Measurements from ENCODE around the gene TKTL2.

Gene TKTL2, protein sequence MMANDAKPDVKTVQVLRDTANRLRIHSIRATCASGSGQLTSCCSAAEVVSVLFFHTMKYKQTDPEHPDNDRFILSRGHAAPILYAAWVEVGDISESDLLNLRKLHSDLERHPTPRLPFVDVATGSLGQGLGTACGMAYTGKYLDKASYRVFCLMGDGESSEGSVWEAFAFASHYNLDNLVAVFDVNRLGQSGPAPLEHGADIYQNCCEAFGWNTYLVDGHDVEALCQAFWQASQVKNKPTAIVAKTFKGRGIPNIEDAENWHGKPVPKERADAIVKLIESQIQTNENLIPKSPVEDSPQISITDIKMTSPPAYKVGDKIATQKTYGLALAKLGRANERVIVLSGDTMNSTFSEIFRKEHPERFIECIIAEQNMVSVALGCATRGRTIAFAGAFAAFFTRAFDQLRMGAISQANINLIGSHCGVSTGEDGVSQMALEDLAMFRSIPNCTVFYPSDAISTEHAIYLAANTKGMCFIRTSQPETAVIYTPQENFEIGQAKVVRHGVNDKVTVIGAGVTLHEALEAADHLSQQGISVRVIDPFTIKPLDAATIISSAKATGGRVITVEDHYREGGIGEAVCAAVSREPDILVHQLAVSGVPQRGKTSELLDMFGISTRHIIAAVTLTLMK

DNA sequence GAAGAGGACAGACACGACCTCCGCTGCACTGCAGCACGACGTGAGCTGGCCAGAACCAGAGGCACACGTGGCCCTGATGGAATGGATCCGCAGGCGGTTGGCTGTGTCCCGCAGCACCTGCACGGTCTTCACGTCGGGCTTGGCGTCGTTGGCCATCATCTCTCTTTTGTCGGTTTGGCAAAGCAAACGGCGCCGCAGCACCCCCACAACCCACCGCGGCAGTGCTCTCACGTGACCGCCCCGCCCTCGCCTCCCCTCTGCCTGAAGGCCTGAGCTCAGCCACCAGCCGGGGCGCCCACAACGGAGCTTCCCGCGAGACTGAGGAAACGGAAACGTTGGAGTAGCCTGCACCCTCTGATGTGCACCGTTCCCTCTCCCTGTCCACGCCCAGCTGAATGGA is at the start of gene TKTL2:
TSS of gene TKTL2 (minus strand) at position 179 of the 400 bp plus-strand sequence. CDS start at position 159, 20 bp downstream.
- no peak for DNase-seq

DNA sequence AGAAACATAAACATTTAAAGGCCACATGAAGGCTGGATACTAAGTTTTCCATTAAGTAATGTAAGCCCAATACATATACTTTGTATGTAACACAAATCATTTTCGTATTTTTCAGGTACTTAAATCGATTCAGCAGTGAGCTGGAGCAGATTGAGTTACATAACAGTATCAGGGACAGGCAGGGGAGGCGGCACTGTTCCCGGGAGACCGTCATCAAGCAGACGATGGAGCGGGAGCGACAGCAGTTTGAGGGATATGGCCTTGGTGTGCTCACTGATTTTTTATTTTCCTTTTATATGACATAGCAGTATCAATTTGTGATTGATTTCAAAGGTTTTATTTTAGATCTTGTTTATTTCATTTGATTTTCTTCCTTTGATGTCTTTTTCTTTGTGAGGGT is 41.6 kb upstream of the TKTL2 start:
- no peak for DNase-seq

DNA sequence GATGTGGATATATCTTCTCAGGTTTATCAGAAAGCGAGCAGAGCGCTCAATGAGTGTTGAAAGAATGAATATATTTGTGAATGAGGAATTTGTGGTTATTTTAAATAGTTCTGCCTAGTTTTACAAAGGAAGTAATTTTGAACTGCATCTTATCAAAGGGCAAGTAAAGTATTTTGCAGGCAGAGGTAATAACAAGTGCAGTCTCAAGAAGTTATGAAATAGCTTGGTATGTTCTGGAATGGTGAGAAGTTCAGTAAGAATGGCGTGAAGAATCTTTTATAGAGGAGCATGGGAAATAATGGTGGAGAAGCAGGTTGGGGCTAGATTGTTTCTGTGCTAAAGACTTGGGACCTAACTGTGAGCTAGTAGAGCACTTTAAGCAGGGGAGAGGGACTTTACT is 31.8 kb upstream of the TKTL2 start:
- no peak for DNase-seq

DNA sequence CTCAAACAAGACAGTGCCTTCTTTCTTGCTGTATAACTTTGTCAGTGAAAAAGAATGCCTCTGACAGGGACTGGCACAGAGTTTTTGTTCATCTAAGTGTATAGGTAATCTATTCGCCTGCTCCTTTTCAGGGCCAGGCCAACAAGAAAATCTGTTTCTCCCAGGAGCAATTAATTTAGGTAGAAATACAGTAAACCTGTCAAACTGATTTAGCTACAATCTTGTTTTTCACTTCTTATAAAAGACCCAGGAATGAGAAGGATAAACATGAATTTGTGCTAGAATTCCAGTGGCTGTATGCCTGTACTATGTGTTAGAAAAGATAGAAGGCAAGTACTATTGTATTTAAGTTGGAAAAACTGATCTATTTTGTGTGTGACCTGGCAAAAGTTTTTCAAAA is 27.0 kb upstream of the TKTL2 start:
- DNase-seq, result no peak

DNA sequence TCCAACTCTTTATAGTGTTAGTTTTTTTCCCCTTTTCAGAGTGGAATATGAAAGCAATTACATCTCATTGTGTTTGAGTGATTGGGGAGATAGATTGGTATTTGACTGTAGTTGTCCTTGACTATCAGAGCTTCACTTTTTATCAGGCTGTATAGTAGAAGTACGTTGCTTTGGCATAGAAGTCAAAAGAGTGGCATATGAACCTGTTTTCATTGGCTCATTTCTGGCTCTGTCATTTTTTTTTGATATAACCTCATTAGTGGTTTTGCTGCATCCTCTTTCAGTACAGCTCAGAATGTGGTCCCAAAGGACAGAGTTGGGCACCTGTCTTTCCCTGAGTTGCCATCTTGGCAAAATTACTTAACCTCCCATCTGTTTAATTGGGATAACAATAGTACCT is 22.3 kb upstream of the TKTL2 start:
- no peak for DNase-seq

DNA sequence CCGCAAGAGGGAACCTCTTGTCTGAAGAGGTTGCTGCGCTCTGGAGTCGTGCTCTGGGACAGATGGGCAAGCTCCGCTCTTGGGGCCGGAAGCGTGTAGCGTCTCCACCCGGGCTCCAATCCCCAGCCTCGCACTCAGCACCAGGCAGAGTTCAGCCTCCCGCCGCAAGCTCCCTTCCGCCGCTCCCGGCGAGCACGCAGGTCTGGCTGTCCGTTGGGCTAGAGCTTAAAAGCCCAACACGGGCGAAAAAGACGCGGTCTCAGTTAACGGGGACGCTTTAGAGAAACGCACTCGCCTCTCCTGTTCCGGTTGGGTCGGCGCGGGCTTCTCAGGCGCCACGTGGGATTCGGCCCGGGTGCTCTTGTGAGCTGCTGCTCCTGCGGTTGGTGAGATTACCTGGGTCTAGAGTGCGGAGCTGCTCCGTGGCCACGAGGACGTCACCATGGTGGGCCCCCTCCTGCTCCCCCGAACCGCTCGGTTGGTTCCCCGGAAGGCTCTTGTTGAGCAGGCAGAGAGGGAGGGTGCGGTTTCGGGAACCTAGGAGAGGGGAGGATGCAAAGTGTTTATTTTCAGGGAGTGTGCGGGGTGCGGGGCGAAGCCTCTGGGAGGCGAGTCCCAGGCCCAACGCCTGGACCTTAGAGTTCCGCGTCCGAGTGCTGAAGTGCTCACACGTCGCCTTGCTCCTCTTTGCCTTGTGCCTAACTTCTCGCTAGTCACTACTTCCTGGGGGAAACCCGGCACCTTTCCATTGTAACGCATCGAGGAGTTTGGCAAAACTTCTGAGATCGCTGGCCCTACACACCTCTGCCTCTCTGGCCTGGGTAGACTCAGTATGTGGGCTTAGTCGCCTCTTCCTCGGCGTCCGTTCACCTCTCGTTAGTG is 21.0 kb upstream of the TKTL2 start, which contains the start of gene TMA16:
TSS of gene TMA16 (plus strand) at position 331 of the 882 bp plus-strand sequence. CDS start at position 443, 112 bp downstream.
- peak; percentile 86 for DNase-seq

DNA sequence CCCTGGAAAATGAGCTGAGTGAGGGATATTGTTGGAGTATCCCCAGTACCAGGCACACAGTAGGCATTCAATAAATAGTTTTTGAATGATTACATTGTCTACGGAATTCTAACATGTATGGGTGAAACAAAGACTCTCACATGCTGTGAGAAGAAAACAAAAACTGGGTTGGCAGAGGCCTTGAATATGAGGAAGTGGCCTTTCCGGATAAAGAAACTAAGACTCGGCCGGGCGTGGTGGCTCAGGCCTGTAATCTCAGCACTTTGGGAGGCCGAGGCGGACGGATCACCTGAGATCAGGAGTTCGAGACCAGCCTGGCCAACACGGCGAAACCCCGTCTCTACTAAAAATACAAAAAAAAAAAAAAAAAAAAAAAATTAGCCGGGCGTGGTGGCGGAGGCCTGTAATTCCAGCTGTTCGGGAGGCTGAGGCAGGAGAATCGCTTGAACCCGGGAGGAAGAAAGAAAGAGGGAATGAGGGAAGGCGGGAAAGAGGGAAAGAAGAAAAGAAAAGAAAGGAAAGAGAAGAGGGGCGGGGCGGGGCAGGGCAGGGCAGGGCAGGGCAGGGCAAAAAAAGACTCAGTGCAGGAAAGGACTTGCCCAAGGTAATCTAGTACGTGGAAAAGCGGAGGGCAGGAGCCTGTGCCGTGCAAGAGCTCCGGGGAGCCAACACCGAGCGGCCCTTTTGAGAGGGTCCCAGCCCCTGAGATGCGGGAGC is 20.2 kb upstream of the TKTL2 start:
- DNase-seq, result peak; percentile 2

DNA sequence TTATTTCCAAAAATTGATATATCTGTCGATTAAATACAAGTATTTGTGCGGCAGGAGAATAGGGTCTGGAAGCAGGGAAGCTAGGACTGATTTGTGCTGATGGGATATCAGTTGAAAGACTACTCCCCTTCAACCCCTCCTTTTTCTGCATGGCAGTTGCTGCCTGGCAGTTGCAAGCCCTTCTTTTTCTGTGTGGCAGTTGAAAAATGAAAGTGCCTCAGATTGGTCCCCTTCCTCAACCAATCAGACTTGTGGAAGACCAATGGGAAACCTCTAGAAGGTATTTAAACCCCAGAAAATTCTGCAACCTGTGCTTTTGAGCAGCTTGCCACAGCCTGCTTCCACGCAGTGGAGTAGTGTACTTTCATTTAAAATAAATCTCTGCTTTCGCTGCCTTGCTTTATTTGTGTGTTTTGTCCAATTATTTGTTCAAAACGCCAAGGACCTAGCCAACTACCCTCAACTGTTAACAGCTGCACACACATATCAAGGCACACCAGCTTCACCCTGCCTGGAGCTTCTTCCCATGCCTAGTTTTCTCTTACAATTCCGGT is 19.5 kb upstream of the TKTL2 start:
- no peak for DNase-seq

DNA sequence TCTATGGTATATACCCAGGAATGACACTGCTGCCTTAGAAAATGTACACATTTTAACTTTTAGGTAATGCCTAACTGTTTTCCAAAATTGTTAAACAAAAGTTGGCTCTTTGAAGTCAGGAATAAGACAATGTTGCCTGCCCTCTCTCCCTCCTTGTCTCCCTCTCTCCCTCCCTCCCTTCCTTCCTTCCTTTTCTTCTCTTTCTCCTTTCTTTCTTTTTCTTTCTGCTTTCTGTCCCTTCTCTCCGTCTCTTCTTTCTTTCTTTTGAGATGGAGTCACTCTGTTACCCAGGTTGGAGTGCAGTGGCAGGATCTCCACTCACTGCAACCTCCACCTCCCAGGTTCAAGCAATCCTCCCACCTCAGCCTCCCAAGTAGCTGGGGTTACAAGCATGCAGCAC is 16.4 kb upstream of the TKTL2 start:
- DNase-seq, result no peak

DNA sequence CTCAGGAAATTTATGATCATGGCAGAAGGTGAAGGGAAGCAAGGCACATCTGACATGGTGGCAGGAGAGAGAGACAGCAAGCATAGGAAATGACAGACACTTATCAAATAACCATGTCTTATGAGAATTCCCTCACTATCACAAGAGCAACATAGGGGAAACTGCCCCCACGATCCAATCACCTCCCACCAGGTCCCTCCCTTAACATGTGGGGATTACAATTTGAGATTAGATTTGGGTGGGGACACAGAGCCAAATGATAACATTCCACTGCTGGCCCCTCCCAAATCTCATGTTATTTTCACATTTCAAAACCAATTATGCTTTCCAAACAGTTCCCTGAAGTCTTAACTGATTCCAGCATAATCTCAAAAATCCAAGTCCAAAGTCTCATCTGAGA is 12.8 kb upstream of the TKTL2 start:
- DNase-seq, result no peak

DNA sequence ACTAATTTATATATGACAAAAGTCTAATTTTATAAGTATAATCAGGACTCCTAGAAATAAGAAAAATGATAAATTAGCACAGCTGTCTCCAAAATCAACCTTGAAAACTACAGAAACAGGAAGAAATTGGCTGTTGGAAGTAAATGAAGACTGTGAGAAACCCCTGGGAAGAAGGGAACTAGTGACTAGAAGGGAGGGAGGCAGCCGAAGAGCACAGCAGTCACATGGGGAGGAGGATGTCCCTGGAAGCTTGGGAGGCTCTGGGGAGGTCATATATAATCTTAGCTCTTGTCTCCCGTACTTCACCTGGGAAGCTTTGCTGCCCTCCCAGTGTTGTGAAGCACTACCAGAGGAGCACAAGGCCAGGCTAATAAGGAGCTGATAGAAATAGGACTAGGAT is 12.0 kb upstream of the TKTL2 start:
- no peak for DNase-seq

DNA sequence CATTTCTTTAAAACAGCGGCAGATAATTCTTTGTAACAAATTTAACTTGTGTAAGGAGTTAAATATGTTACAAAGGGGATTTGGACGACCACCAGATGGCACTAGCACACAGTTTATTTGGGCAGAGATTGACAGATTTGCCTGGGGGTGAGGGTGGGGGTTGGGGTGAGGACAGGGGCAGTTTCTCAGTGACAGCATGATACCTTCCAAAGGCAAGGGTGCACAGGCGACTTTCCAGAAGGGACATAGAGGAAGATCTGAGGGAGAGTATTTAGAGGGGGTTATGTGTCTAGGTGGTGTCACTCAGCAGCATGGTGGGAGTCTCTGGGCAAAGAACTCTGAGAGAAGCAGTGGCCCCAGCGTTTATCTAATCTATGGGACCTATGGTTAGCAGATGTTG is 11.4 kb upstream of the TKTL2 start:
- DNase-seq, result peak; percentile 63

DNA sequence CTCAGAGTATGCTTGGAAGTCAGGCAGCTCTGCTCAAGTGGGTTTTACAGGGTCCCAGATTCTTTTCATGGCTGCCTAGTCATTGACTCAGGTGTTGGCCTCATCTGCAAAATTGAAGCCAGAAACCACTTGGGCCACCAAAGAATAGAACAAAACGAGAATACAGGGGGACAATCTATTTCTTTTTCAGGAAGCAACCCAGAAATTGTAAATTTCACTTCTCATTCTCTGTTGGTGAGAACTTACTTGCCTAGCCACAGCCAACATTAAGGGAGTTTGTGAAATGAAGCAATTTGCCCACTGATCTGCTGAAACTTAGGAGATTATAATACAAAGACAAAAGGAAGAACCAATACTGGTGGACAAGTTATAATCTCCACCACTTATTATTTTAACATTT is 8.6 kb upstream of the TKTL2 start:
- peak; percentile 1 for DNase-seq

DNA sequence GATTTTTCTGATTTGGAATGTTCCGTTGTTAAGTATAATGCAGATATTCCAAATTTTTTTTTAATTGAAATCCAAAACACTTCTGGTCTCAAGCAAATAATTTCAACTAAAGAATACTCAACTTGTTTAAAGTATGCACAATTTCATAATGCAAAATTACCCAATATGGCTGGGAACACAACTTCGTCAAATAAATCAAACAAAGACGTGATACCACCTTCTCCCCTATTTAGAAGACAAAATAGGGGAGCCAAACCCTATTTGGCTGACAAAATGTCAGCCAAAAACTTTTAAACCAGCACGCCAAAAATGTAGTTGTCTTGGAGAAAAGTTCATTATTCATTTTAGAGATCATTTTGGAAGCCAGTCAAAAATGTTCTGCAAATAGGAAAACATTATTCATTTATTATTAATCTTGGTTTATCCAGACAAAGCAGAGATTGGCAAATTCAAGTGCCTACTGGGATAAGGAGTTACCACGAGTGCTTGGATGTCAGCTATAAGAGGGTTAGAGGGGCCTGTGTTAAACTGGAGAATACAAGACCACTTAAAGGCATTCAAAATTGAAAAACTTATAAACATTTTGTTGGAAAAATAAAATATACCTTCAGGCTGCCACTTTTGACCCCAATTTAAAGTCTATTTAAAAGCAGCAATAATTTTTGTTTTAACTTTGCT is 3.3 kb upstream of the TKTL2 start:
- no peak for DNase-seq

DNA sequence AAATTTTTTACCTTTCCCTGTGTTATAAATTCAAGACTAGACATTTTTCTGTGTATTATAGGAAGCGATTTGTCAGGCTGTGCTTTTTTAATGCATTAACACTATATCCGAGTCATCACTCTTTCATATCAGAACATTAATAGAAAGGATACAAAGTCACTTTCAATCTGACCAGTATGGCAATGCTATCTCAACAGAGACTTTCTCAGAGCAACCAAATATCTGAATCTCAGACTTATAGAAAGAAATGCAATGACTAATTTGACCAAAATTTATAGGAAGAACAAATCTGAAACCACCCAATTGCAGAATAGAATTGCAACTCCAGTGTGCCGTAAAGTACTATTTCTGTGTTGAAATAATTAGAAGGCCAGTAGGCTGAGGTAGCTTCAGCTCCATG is 473 bp upstream of the TKTL2 start:
- no peak for DNase-seq

DNA sequence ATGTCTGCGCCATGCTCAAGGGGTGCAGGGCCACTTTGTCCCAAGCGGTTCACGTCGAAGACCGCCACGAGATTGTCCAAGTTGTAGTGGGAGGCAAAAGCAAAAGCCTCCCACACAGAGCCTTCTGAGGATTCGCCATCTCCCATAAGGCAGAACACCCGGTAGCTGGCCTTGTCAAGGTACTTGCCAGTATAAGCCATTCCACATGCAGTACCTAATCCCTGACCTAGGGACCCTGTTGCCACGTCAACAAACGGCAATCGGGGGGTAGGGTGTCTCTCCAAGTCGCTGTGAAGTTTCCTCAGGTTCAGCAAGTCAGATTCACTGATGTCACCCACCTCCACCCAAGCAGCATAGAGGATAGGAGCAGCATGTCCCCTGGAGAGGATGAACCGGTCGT is 424 bp downstream of the TKTL2 start:
- no peak for DNase-seq

DNA sequence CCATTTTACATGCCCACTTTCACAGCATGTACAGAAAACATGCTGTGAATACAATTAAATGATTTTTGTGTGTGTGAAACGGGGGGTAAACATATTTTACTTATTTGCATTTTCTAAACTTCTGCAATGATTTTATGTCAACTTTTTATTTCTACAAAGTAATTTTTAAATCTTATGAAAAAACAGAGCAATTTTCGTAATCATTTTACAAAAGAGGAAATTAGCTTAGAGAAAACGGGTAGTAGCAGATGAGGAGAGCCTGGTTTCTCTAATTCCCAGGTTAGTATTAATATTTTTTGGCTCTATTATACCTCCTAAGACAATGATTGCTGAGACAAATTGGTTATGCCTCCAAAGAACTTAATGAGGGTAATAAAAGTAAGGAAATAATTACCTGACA is 3.2 kb downstream of the TKTL2 start:
- no peak for DNase-seq

DNA sequence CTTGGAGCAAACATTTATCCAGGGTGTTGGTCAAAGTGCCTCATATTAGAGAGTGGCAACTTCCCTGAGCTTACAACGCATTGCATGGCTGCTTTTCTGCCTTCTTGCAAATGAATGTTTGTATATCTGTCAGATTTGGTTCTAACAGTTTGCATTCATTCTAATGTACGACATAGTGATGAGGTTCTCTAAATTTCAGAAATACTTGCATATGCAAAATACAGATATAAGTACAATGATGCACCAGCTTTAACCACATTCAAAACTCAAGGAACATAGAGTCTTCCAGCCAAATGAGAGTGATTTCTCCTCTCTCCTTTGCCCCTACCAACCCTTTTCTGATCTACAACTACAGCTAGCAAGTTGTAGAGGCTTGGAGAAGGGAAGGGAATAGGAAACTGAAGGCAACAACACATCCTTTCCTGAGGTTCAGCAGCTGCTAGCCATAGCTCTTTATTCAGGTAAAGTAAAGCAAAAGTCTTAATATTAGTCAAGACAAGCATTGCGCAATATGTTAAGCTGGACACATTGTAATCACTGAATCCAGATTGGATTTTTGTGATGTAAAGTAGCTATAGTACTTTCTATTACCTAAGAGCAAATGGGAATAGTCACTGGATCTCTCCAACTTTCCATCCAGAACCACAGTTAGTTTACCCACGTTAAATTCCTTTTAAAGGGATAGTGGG is 6.3 kb downstream of the TKTL2 start:
- DNase-seq, result no peak

DNA sequence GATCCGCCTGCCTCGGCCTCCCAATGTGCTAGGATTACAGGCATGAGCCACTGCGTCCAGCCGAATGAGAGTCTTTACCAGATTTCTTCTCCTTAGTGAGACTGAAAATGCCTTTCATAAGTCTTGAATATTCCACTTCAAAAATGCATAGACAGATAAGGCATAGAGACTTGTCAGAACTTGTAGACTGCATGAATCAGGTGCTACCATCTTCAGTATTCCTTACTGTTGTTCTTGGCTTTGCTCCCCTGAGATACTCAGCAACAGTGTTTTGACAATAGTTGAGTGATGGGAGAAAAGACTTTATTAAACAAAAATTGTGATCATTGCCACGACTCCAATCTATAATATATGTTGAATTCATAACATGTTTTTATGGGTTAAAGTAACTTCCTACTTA is 11.0 kb downstream of the TKTL2 start:
- DNase-seq, result no peak

DNA sequence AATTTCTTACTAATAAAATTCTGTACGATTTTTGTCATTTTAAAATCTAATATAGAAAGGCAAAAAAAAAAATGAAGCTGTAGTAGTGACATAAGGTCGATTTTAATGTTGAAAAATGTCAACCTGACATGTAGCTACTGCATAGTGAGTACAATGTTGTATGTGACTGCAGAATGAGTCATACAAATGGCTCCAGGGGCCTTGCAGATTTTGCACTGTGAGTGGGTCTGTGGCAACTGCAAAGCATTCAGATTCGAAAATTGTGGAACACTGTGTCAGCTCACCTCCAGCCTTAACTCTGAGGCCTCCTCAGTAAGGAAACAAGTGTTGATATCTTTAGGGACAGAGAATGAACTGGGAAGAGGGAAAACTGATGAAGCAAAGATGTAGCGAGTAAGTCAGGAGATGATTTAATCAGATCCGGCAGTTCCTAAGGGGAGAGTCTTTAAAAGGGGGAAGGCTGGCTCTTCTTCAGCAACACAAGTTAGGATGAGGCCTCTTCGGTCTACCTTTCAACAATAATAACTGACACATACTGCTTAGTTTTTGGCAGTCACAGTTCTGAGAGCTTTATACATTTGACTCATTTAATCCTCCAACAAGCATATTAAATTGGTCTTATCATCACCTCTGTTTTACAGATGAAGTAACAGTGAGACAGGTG is 24.9 kb downstream of the TKTL2 start:
- no peak for DNase-seq

DNA sequence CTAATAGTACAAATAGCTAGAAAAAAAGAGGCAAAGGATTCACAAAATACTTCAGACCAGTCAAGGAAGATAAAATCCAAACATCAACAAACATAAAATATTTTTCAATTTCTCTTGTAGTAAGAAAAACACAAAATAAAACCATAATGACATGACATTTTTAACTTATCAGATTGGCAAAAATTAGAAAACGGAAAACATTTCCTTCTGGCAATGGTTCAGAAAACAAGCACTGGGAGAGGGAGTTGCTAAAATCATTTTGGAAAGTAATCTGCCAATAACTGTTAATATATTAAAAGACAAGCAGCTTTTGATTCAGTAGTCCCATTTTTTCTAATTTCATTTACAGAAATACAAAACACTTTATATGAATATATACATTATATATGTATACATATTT is 26.1 kb downstream of the TKTL2 start:
- no peak for DNase-seq
